Neuronal stem cell (in vitro differentiated cells): Measurements from ENCODE around the gene GALR2.
A peak's percentile ranks its signal among the peaks of the same experiment; 100 is the strongest.

Experiments used
- DNase-seq: peaks from one replicate; pipeline ENCODE4 v3.0.0-alpha.2; 2013; ENCODE audit warnings: low spot score
- H2AFZ ChIP-seq: one replicate; pipeline ENCODE4 v1.6.1; 2013; ENCODE audit warnings: mild to moderate bottlenecking, low read length, inconsistent platforms
- H2AK5ac ChIP-seq: 2 replicates; pipeline ENCODE4 v1.6.1; 2013; ENCODE audit warnings: low read depth, mild to moderate bottlenecking, inconsistent platforms, low read length, moderate library complexity, mixed read lengths
- H2BK120ac ChIP-seq: 2 replicates; pipeline ENCODE4 v1.6.1; 2013; ENCODE audit warnings: low read depth, mild to moderate bottlenecking, inconsistent platforms, low read length, moderate library complexity, mixed read lengths
- H2BK12ac ChIP-seq: one replicate; pipeline ENCODE4 v1.6.1; 2013; ENCODE audit warnings: low read length, inconsistent platforms
- H2BK15ac ChIP-seq: 2 replicates; pipeline ENCODE4 v1.6.1; 2013; ENCODE audit warnings: mild to moderate bottlenecking, low read length, inconsistent platforms, mixed read lengths
- H2BK5ac ChIP-seq: one replicate; pipeline ENCODE4 v1.6.1; 2013; ENCODE audit warnings: inconsistent platforms, mild to moderate bottlenecking, low read length, moderate library complexity
- H3K14ac ChIP-seq: one replicate; pipeline ENCODE4 v1.6.1; 2013; ENCODE audit warnings: low read length, inconsistent platforms
- H3K18ac ChIP-seq: 2 replicates; pipeline ENCODE4 v1.6.1; 2013; ENCODE audit warnings: low read length, inconsistent platforms
- H3K23ac ChIP-seq: 2 replicates; pipeline ENCODE4 v1.6.1; 2013; ENCODE audit warnings: low read depth, mild to moderate bottlenecking, mixed read lengths, low read length, inconsistent platforms; ENCODE audit not compliant: poor library complexity
- H3K27ac ChIP-seq: replicated peaks from 3 replicates; pipeline ENCODE4 v1.5.1; 2013; ENCODE audit warnings: low read length, inconsistent platforms
- H3K27me3 ChIP-seq, 3 experiments: 2 replicates each; pipeline ENCODE4 v1.6.1; 2013; ENCODE audit warnings: low read length in 3 of 3, mild to moderate bottlenecking in 2 of 3, inconsistent platforms in 1 of 3, low read depth in 1 of 3, mixed read lengths in 1 of 3, moderate library complexity in 1 of 3; ENCODE audit not compliant: control insufficient read depth in 3 of 3, insufficient read depth in 3 of 3
- H3K36me3 ChIP-seq, 2 donors: replicated peaks in 1 of 2; 2 replicates each; pipeline ENCODE4 v1.6.1; 2013; ENCODE audit warnings: low read length in 2 of 2; ENCODE audit not compliant: control insufficient read depth in 2 of 2, insufficient read depth in 2 of 2
- H3K4ac ChIP-seq: 2 replicates; pipeline ENCODE4 v1.6.1; 2013; ENCODE audit warnings: inconsistent platforms, mild to moderate bottlenecking, low read length, moderate library complexity
- H3K4me1 ChIP-seq, 2 donors: 1 replicate in 1 of 2; 2 replicates in 1 of 2; pipeline ENCODE4 v1.6.1; 2013; ENCODE audit warnings: low read length in 2 of 2, low read depth in 1 of 2; ENCODE audit not compliant: control insufficient read depth in 2 of 2, insufficient read depth in 1 of 2
- H3K4me2 ChIP-seq: one replicate; pipeline ENCODE4 v1.6.1; 2013; ENCODE audit warnings: mild to moderate bottlenecking, low read length, inconsistent platforms; ENCODE audit not compliant: insufficient read depth, poor library complexity, severe bottlenecking
- H3K4me3 ChIP-seq, 2 donors: 2 replicates each; pipeline ENCODE4 v1.5.1; 2013; ENCODE audit warnings: low read length in 2 of 2, mild to moderate bottlenecking in 2 of 2, inconsistent platforms in 1 of 2, moderate library complexity in 1 of 2
- H3K79me1 ChIP-seq: one replicate; pipeline ENCODE4 v1.6.1; 2013; ENCODE audit warnings: low read depth, mild to moderate bottlenecking, inconsistent platforms, low read length, moderate library complexity
- H3K9ac ChIP-seq: one replicate; pipeline ENCODE4 v1.6.1; 2013; ENCODE audit warnings: mild to moderate bottlenecking, low read depth, low read length, inconsistent platforms; ENCODE audit not compliant: poor library complexity
- H3K9me3 ChIP-seq, 2 donors: replicated peaks in 1 of 2; 2 replicates each; pipeline versions ENCODE3 to v1.6.1; 2013; ENCODE audit warnings: low read length in 2 of 2, mild to moderate bottlenecking in 2 of 2, inconsistent platforms in 1 of 2, low read depth in 1 of 2, mixed read lengths in 1 of 2, moderate library complexity in 1 of 2; ENCODE audit not compliant: control insufficient read depth in 2 of 2, insufficient read depth in 1 of 2
- H4K8ac ChIP-seq: one replicate; pipeline ENCODE4 v1.6.1; 2013; ENCODE audit warnings: low read depth, mild to moderate bottlenecking, inconsistent platforms, low read length, moderate library complexity
- H4K91ac ChIP-seq: one replicate; pipeline ENCODE4 v1.6.1; 2013; ENCODE audit warnings: low read length, low read depth, mild to moderate bottlenecking, inconsistent platforms; ENCODE audit not compliant: poor library complexity
- WGBS, 2 donors: extraction: QIAGEN DNeasy Blood & Tissue Kit; methylation state at CpG; one replicate each; pipeline ENCODE4 v1.1.7; 2013; ENCODE audit warnings: missing lambda C conversion rate in 2 of 2, mixed read lengths in 1 of 2; ENCODE audit not compliant: insufficient read length in 2 of 2, insufficient replicate concordance in 1 of 2; ENCODE audit errors: extremely low coverage in 2 of 2; 5-methylcytosine and 5-hydroxymethylcytosine counted together

Gene GALR2

DNA sequence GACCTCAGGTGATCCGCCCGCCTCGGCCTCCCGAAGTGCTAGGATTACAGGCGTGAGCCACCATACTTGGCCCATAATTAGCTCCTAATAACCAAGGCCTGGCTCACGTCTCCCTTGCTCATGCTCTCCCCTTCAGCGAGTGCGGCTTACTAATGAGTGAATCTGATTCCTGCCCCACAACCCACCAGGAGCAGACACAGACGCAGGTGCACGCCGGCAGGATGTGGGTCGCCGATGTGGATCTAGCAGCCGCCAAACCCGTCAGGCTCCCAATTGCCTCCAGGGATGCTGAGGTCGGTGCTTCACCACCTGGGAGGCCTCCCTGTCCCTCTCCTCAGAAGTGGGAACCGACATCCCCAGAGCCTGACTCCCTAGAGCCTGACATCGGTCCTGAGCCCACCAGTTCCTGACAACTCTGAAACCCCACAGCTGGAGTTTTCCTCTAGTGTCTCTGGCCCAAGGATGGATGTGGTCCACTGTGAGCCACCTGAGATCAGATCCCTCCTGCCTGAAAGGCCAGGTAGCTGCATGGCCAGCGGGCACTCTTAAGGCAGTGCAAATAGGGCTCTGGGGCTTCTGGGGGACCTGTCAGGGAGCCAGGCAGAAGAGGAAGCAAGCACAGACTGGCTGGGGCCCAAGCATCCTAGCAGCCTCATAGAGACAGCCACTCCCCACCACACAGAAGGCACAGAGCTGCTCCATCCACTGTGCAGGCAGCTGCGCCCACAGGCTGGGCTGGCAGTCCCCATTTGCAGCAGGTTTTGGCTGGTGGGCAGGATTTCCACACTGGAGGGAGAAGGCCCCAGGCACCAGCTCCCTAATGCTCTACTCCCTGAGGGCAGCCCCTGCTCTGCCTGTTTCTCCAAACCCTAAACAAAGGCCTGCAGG is 18.2 kb downstream of the GALR2 start:
- H3K23ac ChIP-seq: no peak overlapping the region
- H2AFZ ChIP-seq: no peak overlapping the region
- no peak overlapping the region for H2BK5ac ChIP-seq
- H3K36me3 ChIP-seq: peaks cover 50 to 96% of the 10 kb centered on the region in 2 donors
- H3K27ac ChIP-seq: no peak overlapping the region
- H3K4ac ChIP-seq: no peak overlapping the region
- no CpG with 5 or more reads among the region's 20 CpGs for WGBS, 2 donors
- no peak overlapping the region for H3K4me3 ChIP-seq
- no peak overlapping the region for H2AK5ac ChIP-seq
- peaks cover 2% of the 10 kb centered on the region for H3K79me1 ChIP-seq
- H3K9ac ChIP-seq: no peak overlapping the region
- H3K4me1 ChIP-seq: no peaks in the 10 kb centered on the region
- no peak overlapping the region for H2BK120ac ChIP-seq
- H3K18ac ChIP-seq: peak overlapping the region; percentile 28
- H3K14ac ChIP-seq: no peak overlapping the region
- no peak overlapping the region for H4K91ac ChIP-seq
- H3K4me2 ChIP-seq: no peak overlapping the region
- no peak for DNase-seq
- no peak overlapping the region for H2BK12ac ChIP-seq
- H2BK15ac ChIP-seq: no peak overlapping the region
- no peaks in the 10 kb centered on the region for H3K9me3 ChIP-seq
- H3K27me3 ChIP-seq: no peaks in the 10 kb centered on the region
- no peak overlapping the region for H4K8ac ChIP-seq

- Histone ChIP-seq H3K18ac (no peak overlapping the region), H4K91ac (no peak overlapping the region), H2BK15ac (no peak overlapping the region), H3K4ac (no peak overlapping the region), H2BK120ac (no peak overlapping the region), H3K79me1 (peaks cover 2% of the 10 kb centered on the region), H3K27ac (no peak overlapping the region), H3K4me2 (no peak overlapping the region), H3K14ac (no peak overlapping the region), H2BK5ac (no peak overlapping the region), H3K9ac (no peak overlapping the region), H3K36me3 (peaks cover 40 to 92% of the 10 kb centered on the region in 2 donors), H3K4me1 (no peaks in the 10 kb centered on the region), H2AK5ac (no peak overlapping the region), H3K4me3 (no peak overlapping the region), H3K27me3 (no peaks in the 10 kb centered on the region), H3K23ac (no peak overlapping the region), H3K9me3 (no peaks in the 10 kb centered on the region), H2AFZ (no peak overlapping the region), H2BK12ac (no peak overlapping the region), H4K8ac (no peak overlapping the region)
- no CpG with 5 or more reads among the region's 11 CpGs for WGBS, 2 donors
- no peak for DNase-seq
These were observed 19.5 kb downstream of the GALR2 start for GRCh38 chr17:76094046-76094445.

GRCh38 chr17:76095943-76096342 is 21.4 kb downstream of the GALR2 start:
- Histone ChIP-seq H3K4ac (no peak overlapping the region), H3K9ac (no peak overlapping the region), H3K79me1 (peaks cover 2% of the 10 kb centered on the region), H3K4me2 (no peak overlapping the region), H3K18ac (no peak overlapping the region), H2BK15ac (no peak overlapping the region), H3K27me3 (no peaks in the 10 kb centered on the region), H2AFZ (no peak overlapping the region), H3K36me3 (peaks cover 31 to 91% of the 10 kb centered on the region in 2 donors), H3K14ac (no peak overlapping the region), H2BK12ac (no peak overlapping the region), H2BK5ac (no peak overlapping the region), H2BK120ac (no peak overlapping the region), H3K23ac (no peak overlapping the region), H3K9me3 (no peaks in the 10 kb centered on the region), H2AK5ac (no peak overlapping the region), H4K91ac (no peak overlapping the region), H3K27ac (no peak overlapping the region), H3K4me3 (no peak overlapping the region), H3K4me1 (no peaks in the 10 kb centered on the region), H4K8ac (no peak overlapping the region)
- WGBS, 2 donors: no CpG with 5 or more reads among the region's 13 CpGs
- no peak for DNase-seq

DNA sequence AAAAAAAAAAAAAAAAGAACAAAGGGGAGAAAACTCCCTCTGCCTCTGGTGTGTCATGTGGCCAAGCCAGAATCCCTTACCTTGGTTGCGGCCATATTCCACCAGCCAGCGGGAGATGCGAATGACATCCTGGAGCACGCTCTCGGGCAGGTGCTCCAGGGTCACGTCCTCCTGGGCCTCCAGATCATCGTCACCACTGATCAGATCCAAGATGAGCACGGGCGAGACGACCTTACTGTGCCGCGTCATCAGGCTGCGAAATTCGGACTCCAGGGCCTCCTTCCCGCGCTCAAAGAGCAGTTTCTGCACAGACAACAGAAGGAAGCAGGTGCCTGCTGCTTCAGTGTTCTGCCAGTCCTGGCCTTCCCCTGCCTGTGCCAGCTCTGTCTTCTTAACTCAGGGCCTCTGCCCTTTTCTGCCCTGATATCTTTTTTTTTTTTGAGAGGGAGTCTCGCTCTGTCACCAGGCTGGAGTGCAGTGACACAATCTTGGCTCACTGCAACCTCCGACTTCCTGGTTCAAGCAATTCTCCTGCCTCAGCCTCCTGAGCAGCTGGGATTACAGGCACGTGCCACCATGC is 23.2 kb downstream of the GALR2 start:
- no peak overlapping the region for H3K4me2 ChIP-seq
- H3K23ac ChIP-seq: peak overlapping the region; percentile 91
- peaks cover 2% of the 10 kb centered on the region in 2 donors for H3K4me1 ChIP-seq
- H3K79me1 ChIP-seq: peaks cover 6% of the 10 kb centered on the region
- H3K36me3 ChIP-seq: peaks cover 31 to 93% of the 10 kb centered on the region in 2 donors
- H3K18ac ChIP-seq: no peak overlapping the region
- H3K27me3 ChIP-seq: no peaks in the 10 kb centered on the region
- H2BK5ac ChIP-seq: no peak overlapping the region
- H4K8ac ChIP-seq: no peak overlapping the region
- no peak overlapping the region for H3K9ac ChIP-seq
- whole genome bisulfite sequencing, 2 donors: no CpG with 5 or more reads among the region's 19 CpGs
- no peaks in the 10 kb centered on the region for H3K9me3 ChIP-seq
- no peak overlapping the region for H3K27ac ChIP-seq
- H4K91ac ChIP-seq: no peak overlapping the region
- H2BK12ac ChIP-seq: no peak overlapping the region
- no peak overlapping the region for H3K4ac ChIP-seq
- H2AFZ ChIP-seq: no peak overlapping the region
- H3K4me3 ChIP-seq: peak overlapping the region in 1 of 2 donors; percentile 65
- no peak for DNase-seq
- H2BK120ac ChIP-seq: no peak overlapping the region
- H3K14ac ChIP-seq: no peak overlapping the region
- H2AK5ac ChIP-seq: no peak overlapping the region
- H2BK15ac ChIP-seq: no peak overlapping the region
